PC-9 (cell line): ENCODE results near the gene OR2A5. TPM values are rescaled to one million over a fixed set of nuclear protein-coding genes. Genes with fewer than 3 reads are reported as not detected.

Experiments used
- BruUV-seq: library from RNA; stranded (reverse); fragments of 400-500 nt; replicated peaks from 2 replicates; lab custom pipeline; 2021; lab: Mats Ljungman, UMichigan
- CTCF ChIA-PET: fragments of 300-600 bp; sonication (Branson Sonifier 250); formaldehyde crosslinking; loops from one replicate; lab custom pipeline; 2022; ENCODE audit warnings: antibody characterized with exemption; lab: Charles Lee
- POLR2A ChIA-PET: fragments of 300-600 bp; sonication (Branson Sonifier 250); formaldehyde crosslinking; loops from one replicate; lab custom pipeline; 2022; ENCODE audit warnings: antibody characterized with exemption; ENCODE audit not compliant: unreplicated experiment; lab: Charles Lee
- DNase-seq, 2 experiments: peaks; one replicate each; pipeline versions ENCODE4 v3.0.0 to v3.0.0-alpha.2; 2015 to 2022; ENCODE audit warnings: mixed read lengths in 1 of 2
- H2AFZ ChIP-seq: fragments of 200-600 bp; sonication (generic); 2 replicates; pipeline ENCODE4 v1.8.1; 2017; ENCODE audit warnings: antibody characterized with exemption
- H3F3A ChIP-seq: fragments of 200-600 bp; sonication (generic); 2 replicates; pipeline ENCODE4 v1.8.1; 2017; ENCODE audit warnings: antibody characterized with exemption, mild to moderate bottlenecking, low read depth; ENCODE audit not compliant: insufficient read depth
- H3K27ac ChIP-seq: fragments of 200-600 bp; sonication (generic); 2 replicates; pipeline ENCODE4 v1.6.1; 2016; ENCODE audit warnings: mixed run types
- H3K27me3 ChIP-seq: fragments of 200-600 bp; sonication (generic); 2 replicates; pipeline ENCODE4 v1.6.1; 2016; ENCODE audit warnings: low read depth, mixed run types; ENCODE audit not compliant: insufficient read depth
- H3K36me3 ChIP-seq: fragments of 200-600 bp; sonication (generic); 2 replicates; pipeline ENCODE4 v1.6.1; 2016; ENCODE audit warnings: low read depth, mixed run types
- H3K4me1 ChIP-seq: fragments of 200-600 bp; sonication (generic); replicated peaks from 2 replicates; pipeline ENCODE4 v1.6.1; 2016; ENCODE audit warnings: mixed run types; ENCODE audit not compliant: insufficient read depth
- H3K4me2 ChIP-seq: fragments of 200-600 bp; sonication (generic); 2 replicates; pipeline ENCODE4 v1.6.1; 2017; ENCODE audit warnings: mixed run types
- H3K4me3 ChIP-seq: fragments of 200-600 bp; sonication (generic); 2 replicates; pipeline ENCODE4 v1.6.1; 2016; ENCODE audit warnings: mixed run types
- H3K79me2 ChIP-seq: fragments of 200-600 bp; sonication (generic); 2 replicates; pipeline ENCODE4 v1.6.1; 2017; ENCODE audit warnings: low read depth, mixed run types
- H3K9me2 ChIP-seq: fragments of 200-600 bp; sonication (generic); 2 replicates; pipeline ENCODE4 v1.8.1; 2017; ENCODE audit warnings: mild to moderate bottlenecking; ENCODE audit not compliant: insufficient read depth
- H3K9me3 ChIP-seq: fragments of 200-600 bp; sonication (generic); 2 replicates; pipeline ENCODE4 v1.8.1; 2016; ENCODE audit warnings: low read depth; ENCODE audit not compliant: insufficient read depth
- H4K20me1 ChIP-seq: fragments of 200-600 bp; sonication (generic); 2 replicates; pipeline ENCODE4 v1.8.1; 2017; ENCODE audit not compliant: insufficient read depth
- EZH2 ChIP-seq: fragments of 200-600 bp; sonication (generic); IDR thresholded peaks from 2 replicates; pipeline ENCODE4 v1.8.0; 2017; ENCODE audit warnings: antibody characterized with exemption, low read depth
- intact Hi-C: fragments of 100-400 bp; cut with micrococcal nuclease; formaldehyde crosslinking; loops from one replicate; pipeline ENCODE4 v1.10.0; 2022; ENCODE audit not compliant: unreplicated experiment
- total RNA-seq: library from RNA; stranded (reverse); gene quantifications from 2 replicates; pipeline ENCODE4 v1.2.3, GENCODE V29; 2021
- TF ChIP-seq, protein P1 (sequence below): fragments of 200-600 bp; sonication (generic); conservative IDR thresholded peaks from 2 replicates; pipeline ENCODE4 v1.6.1; 2017; ENCODE audit warnings: mixed run types, antibody characterized with exemption, mild to moderate bottlenecking, moderate library complexity

Gene OR2A5
- total RNA-seq, 1 experiment from 2014 or later = not detected

- no peak overlapping the region for H3K4me3 ChIP-seq
- no peak overlapping the region for H2AFZ ChIP-seq
- intact Hi-C loops = no loop called here
- no peak for DNase-seq
- no peaks in the 10 kb centered on the region for H3K4me1 ChIP-seq
- H3K4me2 ChIP-seq = no peak overlapping the region
- H3K27me3 ChIP-seq = no peaks in the 10 kb centered on the region
- H3K36me3 ChIP-seq = no peaks in the 10 kb centered on the region
- ChIA-PET CTCF (no interaction called here), POLR2A (no interaction called here)
- no TSS peak for BruUV-seq
- H3F3A ChIP-seq = no peaks in the 10 kb centered on the region
- H3K9me3 ChIP-seq = no peaks in the 10 kb centered on the region
- no peaks in the 10 kb centered on the region for H3K79me2 ChIP-seq
- no peak overlapping the region for H3K27ac ChIP-seq
- TF ChIP-seq, protein P1, sequence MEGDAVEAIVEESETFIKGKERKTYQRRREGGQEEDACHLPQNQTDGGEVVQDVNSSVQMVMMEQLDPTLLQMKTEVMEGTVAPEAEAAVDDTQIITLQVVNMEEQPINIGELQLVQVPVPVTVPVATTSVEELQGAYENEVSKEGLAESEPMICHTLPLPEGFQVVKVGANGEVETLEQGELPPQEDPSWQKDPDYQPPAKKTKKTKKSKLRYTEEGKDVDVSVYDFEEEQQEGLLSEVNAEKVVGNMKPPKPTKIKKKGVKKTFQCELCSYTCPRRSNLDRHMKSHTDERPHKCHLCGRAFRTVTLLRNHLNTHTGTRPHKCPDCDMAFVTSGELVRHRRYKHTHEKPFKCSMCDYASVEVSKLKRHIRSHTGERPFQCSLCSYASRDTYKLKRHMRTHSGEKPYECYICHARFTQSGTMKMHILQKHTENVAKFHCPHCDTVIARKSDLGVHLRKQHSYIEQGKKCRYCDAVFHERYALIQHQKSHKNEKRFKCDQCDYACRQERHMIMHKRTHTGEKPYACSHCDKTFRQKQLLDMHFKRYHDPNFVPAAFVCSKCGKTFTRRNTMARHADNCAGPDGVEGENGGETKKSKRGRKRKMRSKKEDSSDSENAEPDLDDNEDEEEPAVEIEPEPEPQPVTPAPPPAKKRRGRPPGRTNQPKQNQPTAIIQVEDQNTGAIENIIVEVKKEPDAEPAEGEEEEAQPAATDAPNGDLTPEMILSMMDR = no peak
- no peaks in the 10 kb centered on the region for H3K9me2 ChIP-seq
- H4K20me1 ChIP-seq = no peaks in the 10 kb centered on the region
Measured at GRCh38 chr7:144022169-144022568, 26.6 kb upstream of the OR2A5 start.

DNA sequence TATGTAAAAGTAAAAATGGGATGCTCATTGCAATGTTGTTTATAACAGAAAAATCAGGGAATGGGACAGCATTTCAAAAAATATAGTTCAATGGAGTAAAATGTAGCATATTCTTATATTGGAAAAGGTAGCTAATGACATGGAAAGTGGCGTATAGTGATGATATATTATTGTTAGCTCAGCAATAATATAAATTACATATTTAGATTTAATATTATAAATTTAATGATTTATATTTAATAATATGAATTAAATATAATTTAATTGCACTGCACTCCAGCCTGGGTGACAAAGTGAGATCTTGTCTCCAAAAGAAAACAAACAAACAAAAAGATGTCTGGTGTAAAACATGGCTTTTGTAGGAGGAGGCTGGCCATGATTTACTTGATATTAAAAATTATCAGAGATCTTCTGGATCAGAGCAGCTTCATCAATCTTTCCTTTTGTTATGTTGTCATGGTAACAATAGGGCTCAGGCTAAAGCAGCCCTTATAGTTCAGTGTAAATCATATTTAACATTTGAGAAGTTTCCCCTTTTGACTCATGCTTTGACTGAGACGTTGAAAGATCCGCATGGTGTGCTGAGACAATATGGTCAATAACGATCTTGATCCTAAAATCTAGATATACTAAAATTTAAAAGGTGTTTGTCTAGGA lies 25.4 kb upstream of the OR2A5 start:
- POLR2A ChIA-PET = no interaction called here
- H4K20me1 ChIP-seq = no peaks in the 10 kb centered on the region
- H3K9me3 ChIP-seq = no peaks in the 10 kb centered on the region
- no peaks in the 10 kb centered on the region for H3K27me3 ChIP-seq
- H3F3A ChIP-seq = no peaks in the 10 kb centered on the region
- CTCF ChIA-PET = no interaction called here
- H3K9me2 ChIP-seq = no peaks in the 10 kb centered on the region
- H3K4me2 ChIP-seq = no peak overlapping the region
- H3K36me3 ChIP-seq = no peaks in the 10 kb centered on the region
- H3K79me2 ChIP-seq = no peaks in the 10 kb centered on the region
- H3K4me1 ChIP-seq = no peaks in the 10 kb centered on the region
- H3K27ac ChIP-seq = no peak overlapping the region
- DNase-seq = no peak
- no TSS peak for BruUV-seq
- no peak overlapping the region for H3K4me3 ChIP-seq
- no peak for TF ChIP-seq EZH2
- TF ChIP-seq, protein P1 = no peak
- intact Hi-C loops = no loop called here
- H2AFZ ChIP-seq = no peak overlapping the region

GRCh38 chr7:144024213-144024612 lies 24.5 kb upstream of the OR2A5 start:
- BruUV-seq = no TSS peak
- Histone ChIP-seq H3K9me3 (no peaks in the 10 kb centered on the region), H3K4me1 (no peaks in the 10 kb centered on the region), H3K9me2 (no peaks in the 10 kb centered on the region), H4K20me1 (no peaks in the 10 kb centered on the region), H2AFZ (no peak overlapping the region), H3K27ac (no peak overlapping the region), H3K4me3 (no peak overlapping the region), H3K4me2 (no peak overlapping the region), H3K27me3 (no peaks in the 10 kb centered on the region), H3F3A (no peaks in the 10 kb centered on the region), H3K79me2 (no peaks in the 10 kb centered on the region), H3K36me3 (no peaks in the 10 kb centered on the region)
- intact Hi-C loops = no loop called here
- POLR2A ChIA-PET = no interaction called here
- no peak for DNase-seq
- CTCF ChIA-PET = no interaction called here
- TF ChIP-seq EZH2 = no peak
- TF ChIP-seq, protein P1 = no peak
